HG03135 (cell line): Measurements from ENCODE around the gene ITPRID2.
"Not testable (repeated sequence)": the region's sequence is repeated elsewhere in the genome, so short reads cannot be mapped to it uniquely, and the experiment has no call there.

Experiments used
- ATAC-seq: cut with Tn5 transposase; IDR thresholded peaks from one replicate; pipeline ENCODE4 v1.9.1; 2021; ENCODE audit warnings: mild to moderate bottlenecking, moderate library complexity; ENCODE audit not compliant: unreplicated experiment

The ITPRID2 gene

GRCh38 chr2:181958726-181959125 lies 67.2 kb downstream of the ITPRID2 start:
- ATAC-seq, result no peak

DNA sequence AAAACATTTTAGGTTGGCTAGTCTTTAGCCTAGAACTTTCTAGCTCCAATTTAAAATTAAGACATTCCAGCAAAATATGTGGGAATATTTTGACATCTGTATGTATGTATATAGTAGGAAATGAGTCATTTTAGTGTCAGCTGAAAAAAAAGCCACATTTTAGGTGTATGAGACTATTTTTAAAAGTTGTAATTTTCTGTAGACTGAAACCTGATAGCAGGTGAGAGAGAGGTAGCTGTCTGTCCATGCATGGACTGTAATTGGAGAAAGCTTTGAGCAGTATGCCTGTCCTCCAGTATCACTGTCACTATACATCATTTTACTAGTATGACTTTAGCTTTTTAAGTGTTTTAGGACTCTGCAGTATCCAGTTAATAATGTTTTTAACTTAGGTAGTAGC lies 68.0 kb downstream of the ITPRID2 start:
- ATAC-seq, result no peak

- ATAC-seq, result not testable (repeated sequence)
Observed at GRCh38 chr2:181961167-181961566, 69.6 kb downstream of the ITPRID2 start.

- ATAC-seq, result no peak
Observed at GRCh38 chr2:181962142-181962541, 70.6 kb downstream of the ITPRID2 start.

DNA sequence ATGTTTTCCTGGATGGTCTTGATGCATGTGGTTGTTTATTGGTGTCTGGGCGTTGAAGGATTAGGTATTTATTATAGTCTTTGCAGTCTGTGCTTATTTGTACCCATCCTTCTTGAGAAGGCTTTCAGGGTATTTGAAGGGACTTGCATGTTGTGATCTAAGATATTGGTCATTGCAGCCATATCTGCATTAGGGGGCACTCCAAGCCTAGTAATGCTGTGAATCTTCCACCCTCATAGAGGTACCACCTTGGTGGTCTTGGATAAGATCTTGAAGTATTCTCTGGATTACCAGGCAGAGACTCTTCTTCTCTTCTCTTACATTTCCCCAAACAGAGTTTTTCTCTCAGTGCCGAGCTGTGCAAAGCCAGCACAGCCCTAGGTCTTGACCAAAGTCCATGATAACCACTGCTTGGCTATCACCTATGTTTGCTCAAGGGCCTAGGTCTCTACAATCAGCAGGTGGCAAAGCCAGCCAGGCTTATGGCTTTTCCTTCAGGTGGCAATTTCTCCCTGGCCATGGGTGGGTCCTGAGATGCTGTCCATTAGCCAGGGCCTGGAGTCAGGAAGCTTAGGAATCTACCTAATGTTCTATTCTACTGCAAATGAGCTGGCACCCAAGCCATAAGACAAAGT lies 78.7 kb downstream of the ITPRID2 start:
- no peak for ATAC-seq

GRCh38 chr2:181971032-181971431 lies 79.5 kb downstream of the ITPRID2 start:
- ATAC-seq, result no peak

GRCh38 chr2:181972431-181973170 lies 81.1 kb downstream of the ITPRID2 start:
- no peak for ATAC-seq

DNA sequence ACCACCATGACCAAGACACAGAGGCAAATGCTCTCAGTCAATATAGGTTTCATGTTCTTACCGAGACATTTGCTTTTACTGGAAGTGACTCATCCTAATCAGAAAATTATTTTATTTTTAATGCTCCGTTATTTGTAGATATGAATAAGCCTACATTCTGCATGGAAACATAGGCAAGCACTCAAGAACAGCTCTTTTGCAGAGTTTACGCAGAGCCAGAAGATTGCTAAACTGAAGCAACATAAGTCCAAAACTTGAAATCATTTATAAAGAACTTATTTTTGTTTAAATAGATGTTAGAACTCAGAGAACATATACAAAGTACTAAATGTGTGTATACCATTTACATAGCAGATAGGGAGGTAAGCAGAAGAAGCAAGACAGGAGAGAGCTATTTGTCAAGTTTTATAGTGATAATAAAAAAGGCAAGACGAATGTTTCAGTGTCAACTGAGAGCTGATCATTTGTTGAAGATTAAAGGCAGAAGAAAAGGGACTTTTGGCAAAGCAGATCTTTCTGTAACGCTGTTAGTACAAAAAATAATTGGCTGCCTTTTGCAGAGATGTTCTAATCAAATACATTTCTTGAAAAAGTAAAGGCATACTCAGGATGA lies 81.7 kb downstream of the ITPRID2 start:
- ATAC-seq, result no peak

GRCh38 chr2:181977661-181978350 lies 86.3 kb downstream of the ITPRID2 start:
- no peak for ATAC-seq

DNA sequence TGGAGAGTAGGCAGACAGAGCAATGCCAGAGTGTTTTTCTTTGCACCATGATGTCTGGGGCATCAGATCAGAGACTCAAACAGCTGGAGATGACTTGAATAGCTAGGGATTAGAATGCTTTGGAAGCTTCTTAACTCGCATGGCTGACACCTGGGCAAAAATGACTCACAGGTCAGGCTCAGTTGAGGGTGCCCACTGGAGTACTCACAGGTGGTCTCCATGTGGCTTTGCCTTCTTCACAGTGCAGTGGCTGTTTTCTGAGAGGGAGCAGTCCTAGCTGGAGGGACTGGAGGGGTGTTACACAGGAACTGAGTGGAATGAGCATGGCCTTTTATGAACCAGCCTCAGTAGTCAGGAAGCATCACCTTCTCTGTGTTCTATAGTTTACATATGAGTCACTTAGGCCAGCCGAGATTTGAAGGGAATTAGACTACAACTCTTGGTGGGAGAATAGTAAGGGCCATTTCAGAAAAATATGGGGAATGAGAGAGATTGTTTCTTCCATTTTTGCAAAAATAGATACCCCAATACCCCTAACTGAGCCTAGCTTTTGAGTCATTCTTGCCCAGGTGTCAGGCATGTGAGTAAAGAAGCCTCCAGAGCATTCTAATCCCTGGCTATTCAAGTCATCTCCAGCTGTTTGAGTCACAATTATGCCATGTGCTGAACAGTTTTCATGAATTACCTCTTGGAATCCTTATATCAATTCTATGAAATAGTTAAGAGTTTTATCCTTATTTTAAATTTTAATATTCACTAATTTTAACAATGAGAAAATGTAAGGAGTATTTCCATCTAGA lies 87.0 kb downstream of the ITPRID2 start:
- ATAC-seq, result no peak
